Spinal cord (tissue), 10 donors: ENCODE measurements around the gene KCNJ4. TPM values are rescaled to one million over a fixed set of nuclear protein-coding genes. Genes with fewer than 3 reads are reported as not detected.
"Not testable (repeated sequence)": the region's sequence is repeated elsewhere in the genome, so short reads cannot be mapped to it uniquely, and the experiment has no call there.

Experiments used
- DNase-seq, 6 donors: peaks; one replicate each; pipeline versions ENCODE4 v3.0.0 to v3.0.0-alpha.2; 2013 to 2015; ENCODE audit warnings: low spot score in 6 of 6, low read depth in 4 of 6
- H3K27ac ChIP-seq: one replicate; pipeline ENCODE4 v1.5.1; 2013; ENCODE audit warnings: low read depth, low read length, control low read depth
- H3K27me3 ChIP-seq: one replicate; pipeline ENCODE4 v1.6.1; 2013; ENCODE audit warnings: low read length; ENCODE audit not compliant: control insufficient read depth, insufficient read depth
- H3K36me3 ChIP-seq: one replicate; pipeline ENCODE4 v1.6.1; 2013; ENCODE audit warnings: low read length; ENCODE audit not compliant: control insufficient read depth, insufficient read depth
- H3K4me1 ChIP-seq: one replicate; pipeline ENCODE4 v1.6.1; 2013; ENCODE audit warnings: low read length; ENCODE audit not compliant: control insufficient read depth, insufficient read depth
- H3K4me3 ChIP-seq: one replicate; pipeline ENCODE4 v1.5.1; 2013; ENCODE audit warnings: low read depth, low read length, control low read depth
- H3K9me3 ChIP-seq: one replicate; pipeline ENCODE4 v1.6.1; 2013; ENCODE audit warnings: low read length; ENCODE audit not compliant: control insufficient read depth, insufficient read depth
- WGBS: methylation state at CpG from one replicate; pipeline ENCODE4 v1.1.5; 2013; ENCODE audit warnings: missing lambda C conversion rate; ENCODE audit not compliant: insufficient coverage; 5-methylcytosine and 5-hydroxymethylcytosine counted together
- polyA plus RNA-seq, 2 donors: library from polyadenylated mRNA; unstranded; fragments of 120-200 nt; gene quantifications; one replicate each; pipeline ENCODE4 v1.2.1, GENCODE V29; 2013; ENCODE audit not compliant: insufficient read length in 2 of 2
- total RNA-seq, 2 donors: library from RNA; depleted of rRNA in 1 of 2; stranded (reverse); fragments of 120-200 nt in 1 of 2; fragments of >200 nt in 1 of 2; gene quantifications; one replicate each; pipeline versions ENCODE4 v1.2.3 to v1.2.4, GENCODE V29; 2013 to 2014
- donor health status: healthy.

KCNJ4 gene
- total and polyA plus RNA-seq, 4 donors, result 0.79 to 1.2 (median 1.2) TPM

- no peak overlapping the region for H3K4me3 ChIP-seq
- DNase-seq, result no peak
- no peaks in the 10 kb centered on the region for H3K27me3 ChIP-seq
- no peaks in the 10 kb centered on the region for H3K9me3 ChIP-seq
- no peak overlapping the region for H3K27ac ChIP-seq
- no peaks in the 10 kb centered on the region for H3K36me3 ChIP-seq
- peaks cover 7% of the 10 kb centered on the region for H3K4me1 ChIP-seq
- 92% methylated on average over 2 of the region's 6 CpGs for WGBS
These were observed 50.6 kb downstream of the KCNJ4 start for GRCh38 chr22:38404419-38404818.

DNA sequence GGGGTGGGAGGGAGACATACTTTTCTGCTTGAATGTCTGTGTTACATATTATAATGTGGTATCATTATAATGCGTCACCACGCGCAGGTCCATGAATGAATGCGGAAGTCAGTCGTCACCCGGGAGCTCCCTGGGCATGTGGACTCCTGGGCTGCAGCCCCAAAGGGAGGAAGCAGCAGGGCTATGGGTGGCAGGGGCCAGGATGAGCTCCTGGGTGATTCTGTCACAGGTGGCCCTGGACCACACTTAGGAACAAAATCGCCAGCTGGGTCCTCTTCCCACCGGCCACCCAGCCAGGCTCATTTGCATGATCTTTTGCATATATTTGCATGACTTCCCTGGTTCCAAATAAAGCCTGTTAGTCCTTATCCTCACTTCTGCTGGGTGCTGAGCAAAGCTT, 51.2 kb downstream of the KCNJ4 start:
- Histone ChIP-seq H3K9me3 (no peaks in the 10 kb centered on the region), H3K36me3 (no peaks in the 10 kb centered on the region), H3K4me3 (no peak overlapping the region), H3K4me1 (peaks cover 7% of the 10 kb centered on the region), H3K27ac (no peak overlapping the region), H3K27me3 (no peaks in the 10 kb centered on the region)
- DNase-seq, result peak in 2 of 6 donors; percentile 62 to 85
- WGBS, result 41% methylated on average over 8 of the region's 8 CpGs

DNA sequence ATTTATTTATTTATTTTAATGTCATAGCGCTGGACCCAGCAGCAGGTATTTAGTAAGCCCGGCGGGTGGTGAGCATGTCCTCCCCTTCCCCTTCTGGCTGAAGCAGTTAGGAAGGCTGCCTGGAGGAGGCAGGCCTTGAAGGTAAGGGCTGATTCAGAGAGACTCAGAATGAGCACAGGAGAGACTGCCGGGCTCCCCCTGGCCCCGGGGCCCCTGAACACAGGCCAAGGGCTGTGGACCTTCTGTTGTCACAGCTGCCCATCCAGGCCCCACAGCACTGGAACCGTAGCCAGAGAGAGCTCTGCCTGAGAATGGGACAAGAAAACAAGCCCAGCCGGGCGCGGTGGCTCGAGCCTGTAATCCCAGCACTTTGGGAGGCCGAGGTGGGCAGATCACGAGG, 52.8 kb downstream of the KCNJ4 start:
- Histone ChIP-seq H3K36me3 (no peaks in the 10 kb centered on the region), H3K4me1 (peaks cover 13% of the 10 kb centered on the region), H3K27me3 (no peaks in the 10 kb centered on the region), H3K27ac (no peak overlapping the region), H3K4me3 (no peak overlapping the region), H3K9me3 (no peaks in the 10 kb centered on the region)
- 89% methylated on average over 5 of the region's 12 CpGs for WGBS
- no peak for DNase-seq

- H3K4me1 ChIP-seq, result peaks cover 18% of the 10 kb centered on the region
- no peaks in the 10 kb centered on the region for H3K36me3 ChIP-seq
- no peak for DNase-seq
- WGBS, result 75% methylated on average over 7 of the region's 9 CpGs
- no peaks in the 10 kb centered on the region for H3K27me3 ChIP-seq
- H3K27ac ChIP-seq, result no peak overlapping the region
- no peaks in the 10 kb centered on the region for H3K9me3 ChIP-seq
- H3K4me3 ChIP-seq, result no peak overlapping the region
These were observed 53.5 kb downstream of the KCNJ4 start for GRCh38 chr22:38401336-38402084.

- H3K27ac ChIP-seq, H3K36me3 ChIP-seq, DNase-seq, H3K27me3 ChIP-seq, H3K9me3 ChIP-seq, H3K4me3 ChIP-seq: not testable (repeated sequence)
- peaks cover 18% of the 10 kb centered on the region for H3K4me1 ChIP-seq
- no CpG with 5 or more reads among the region's 2 CpGs for WGBS
These were observed 54.7 kb downstream of the KCNJ4 start for GRCh38 chr22:38400256-38400655.

DNA sequence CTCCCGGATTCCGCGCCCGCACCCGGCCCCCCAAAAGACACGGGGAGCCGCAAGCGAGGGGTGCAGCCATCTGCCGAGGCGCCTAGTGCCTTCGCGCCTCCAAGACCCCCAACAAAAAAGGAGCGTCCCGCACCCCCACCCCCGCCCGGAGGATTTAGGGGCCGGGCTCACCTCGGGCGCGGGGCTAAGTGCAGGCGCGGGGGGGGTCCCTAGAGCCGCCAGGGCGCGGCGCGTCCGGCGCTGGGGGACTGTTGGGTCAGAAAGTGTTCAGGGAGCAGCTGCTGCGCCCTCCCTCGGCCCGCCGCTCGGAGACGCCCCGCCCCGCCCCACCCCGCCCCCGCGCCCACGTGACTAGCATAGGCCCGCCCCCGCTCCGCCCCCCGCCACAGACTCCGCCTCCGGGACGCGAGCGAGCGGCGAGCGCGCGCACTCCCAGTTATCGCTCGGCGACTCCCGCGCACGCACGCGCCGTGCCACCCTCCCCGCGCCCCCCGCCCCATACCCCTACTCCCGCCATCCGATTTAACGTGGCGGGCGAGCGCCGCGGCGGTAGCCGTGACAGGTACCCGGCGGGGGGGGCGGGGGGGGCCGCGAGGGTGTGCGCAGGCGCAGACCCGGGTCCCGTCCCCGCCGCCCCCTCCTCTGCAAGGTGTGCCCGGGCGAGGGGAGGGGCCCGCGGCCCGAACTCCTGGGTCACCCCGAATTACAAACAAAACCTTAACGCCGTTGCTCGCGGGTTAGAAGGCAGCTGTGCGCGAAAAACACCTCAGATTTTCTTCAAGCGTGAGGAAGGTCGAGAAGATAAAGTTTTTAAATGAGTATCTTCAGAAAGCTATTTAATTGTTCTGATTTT, 56.2 kb downstream of the KCNJ4 start:
- WGBS, result under 1% methylated on average over 50 of the region's 102 CpGs
- H3K4me3 ChIP-seq, result peak overlapping the region; percentile 65
- peaks cover 17% of the 10 kb centered on the region for H3K4me1 ChIP-seq
- DNase-seq, result peak; percentile 22 to 95 (median 79)
- H3K27me3 ChIP-seq, result no peaks in the 10 kb centered on the region
- H3K9me3 ChIP-seq, result no peaks in the 10 kb centered on the region
- H3K27ac ChIP-seq, result peak overlapping the region; percentile 73
- no peaks in the 10 kb centered on the region for H3K36me3 ChIP-seq

DNA sequence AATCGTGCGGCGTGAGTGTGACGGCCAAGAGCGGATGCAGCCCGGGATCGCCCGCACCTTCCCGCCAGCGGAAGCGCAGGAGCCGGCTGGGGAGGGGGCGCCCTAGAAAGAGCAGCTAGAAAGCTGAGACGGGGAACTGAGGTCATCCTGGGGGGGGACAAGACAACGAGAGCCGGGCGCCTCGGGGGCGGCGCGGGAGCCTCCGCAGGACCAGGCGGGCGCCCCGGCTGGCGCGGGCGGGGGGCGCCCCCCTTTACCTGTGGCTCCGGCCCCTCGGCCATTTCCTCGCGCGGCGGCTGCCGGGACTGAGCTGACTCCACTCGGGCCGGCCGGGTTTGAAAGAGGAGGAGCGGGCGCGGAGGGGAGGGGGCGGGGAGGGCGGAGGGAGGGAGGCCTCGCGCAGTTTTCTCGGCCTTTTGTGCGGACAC, 56.8 kb downstream of the KCNJ4 start:
- not testable (repeated sequence) for H3K27me3 ChIP-seq, H3K36me3 ChIP-seq, H3K9me3 ChIP-seq
- Histone ChIP-seq H3K4me3 (peak overlapping the region; percentile 65), H3K4me1 (peaks cover 15% of the 10 kb centered on the region), H3K27ac (peak overlapping the region; percentile 73)
- WGBS, result under 1% methylated on average over 30 of the region's 48 CpGs
- peak in 4 of 6 donors; percentile 19 to 83 (median 54) for DNase-seq

- no peaks in the 10 kb centered on the region for H3K9me3 ChIP-seq
- H3K4me1 ChIP-seq, result peaks cover 12% of the 10 kb centered on the region
- H3K27ac ChIP-seq, result peak overlapping the region; percentile 10
- H3K27me3 ChIP-seq, result no peaks in the 10 kb centered on the region
- peak overlapping the region; percentile 65 for H3K4me3 ChIP-seq
- peak in 2 of 6 donors; percentile 6 to 31 for DNase-seq
- H3K36me3 ChIP-seq, result no peaks in the 10 kb centered on the region
- 3% methylated on average over 46 of the region's 60 CpGs for WGBS
These were observed 57.6 kb downstream of the KCNJ4 start for GRCh38 chr22:38397189-38398085.

GRCh38 chr22:38396440-38397069, 58.4 kb downstream of the KCNJ4 start:
- WGBS, result 76% methylated on average over 8 of the region's 12 CpGs
- H3K27ac ChIP-seq, H3K27me3 ChIP-seq, H3K9me3 ChIP-seq, DNase-seq, H3K36me3 ChIP-seq: not testable (repeated sequence)
- peak overlapping the region; percentile 65 for H3K4me3 ChIP-seq
- peaks cover 12% of the 10 kb centered on the region for H3K4me1 ChIP-seq
